ENCODE data around the gene PTDSS2.

DNA sequence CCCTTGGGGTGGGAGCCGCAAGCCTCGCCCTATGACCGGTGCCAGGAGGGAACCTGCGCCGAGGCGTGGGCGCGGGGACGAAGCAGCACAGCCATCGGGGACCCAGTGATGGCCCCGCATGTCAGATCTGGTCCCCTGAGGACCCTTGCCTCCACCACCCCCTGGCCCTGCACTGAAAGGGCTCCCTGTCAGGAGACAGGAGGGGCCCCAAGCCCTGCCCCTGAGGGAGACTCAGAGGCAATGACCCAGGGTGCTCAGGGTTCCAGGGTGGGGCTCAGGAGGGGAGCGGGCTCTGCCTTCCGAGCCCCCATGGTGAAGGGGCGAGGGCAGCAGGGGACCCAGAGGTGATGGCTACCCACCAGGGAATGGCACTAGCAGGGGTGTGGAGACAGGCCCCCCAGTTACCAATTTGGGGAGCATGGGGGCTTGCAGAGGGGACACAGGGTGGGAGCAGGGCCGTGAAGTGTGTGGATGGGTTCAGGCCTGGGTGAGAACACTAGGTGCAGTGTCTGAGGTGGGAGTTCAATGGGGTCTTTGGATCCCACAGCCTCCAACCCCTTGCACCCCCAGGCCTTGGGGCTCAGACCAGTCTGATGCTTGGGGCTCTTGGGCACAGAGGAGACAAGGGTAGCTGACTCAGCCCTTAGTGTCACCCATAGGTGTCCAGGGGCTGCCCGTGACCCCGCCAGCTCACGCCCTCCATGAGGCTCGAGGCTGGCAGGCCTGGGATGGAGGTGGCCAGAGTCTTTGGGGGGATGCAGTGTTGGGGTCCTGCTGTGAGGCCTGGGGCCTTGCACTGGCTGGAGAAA, 87.7 kb downstream of the PTDSS2 start:
- TF ChIP-seq, protein P1, sequence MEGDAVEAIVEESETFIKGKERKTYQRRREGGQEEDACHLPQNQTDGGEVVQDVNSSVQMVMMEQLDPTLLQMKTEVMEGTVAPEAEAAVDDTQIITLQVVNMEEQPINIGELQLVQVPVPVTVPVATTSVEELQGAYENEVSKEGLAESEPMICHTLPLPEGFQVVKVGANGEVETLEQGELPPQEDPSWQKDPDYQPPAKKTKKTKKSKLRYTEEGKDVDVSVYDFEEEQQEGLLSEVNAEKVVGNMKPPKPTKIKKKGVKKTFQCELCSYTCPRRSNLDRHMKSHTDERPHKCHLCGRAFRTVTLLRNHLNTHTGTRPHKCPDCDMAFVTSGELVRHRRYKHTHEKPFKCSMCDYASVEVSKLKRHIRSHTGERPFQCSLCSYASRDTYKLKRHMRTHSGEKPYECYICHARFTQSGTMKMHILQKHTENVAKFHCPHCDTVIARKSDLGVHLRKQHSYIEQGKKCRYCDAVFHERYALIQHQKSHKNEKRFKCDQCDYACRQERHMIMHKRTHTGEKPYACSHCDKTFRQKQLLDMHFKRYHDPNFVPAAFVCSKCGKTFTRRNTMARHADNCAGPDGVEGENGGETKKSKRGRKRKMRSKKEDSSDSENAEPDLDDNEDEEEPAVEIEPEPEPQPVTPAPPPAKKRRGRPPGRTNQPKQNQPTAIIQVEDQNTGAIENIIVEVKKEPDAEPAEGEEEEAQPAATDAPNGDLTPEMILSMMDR (IDR thresholded peaks at IDR 0.05), result no peak
- TF ChIP-seq POLR2AphosphoS5 (IDR thresholded peaks at IDR 0.05), result no peak

Data from stomach (tissue), 4 donors.